Spinal cord (tissue), 4 donors: ENCODE results near the gene SPATA31A6. TPM values are rescaled to one million over a fixed set of nuclear protein-coding genes. Genes with fewer than 3 reads are reported as not detected.

ENCODE experiments used
- polyA plus RNA-seq, 2 donors: library from polyadenylated mRNA; unstranded; fragments of 120-200 nt; gene quantifications; one replicate each; pipeline ENCODE4 v1.2.1, GENCODE V29; 2013; ENCODE audit not compliant: insufficient read length in 2 of 2
- small RNA-seq: library from RNA; depleted of rRNA; stranded (forward); fragments of <200 nt; gene quantifications from one replicate; pipeline ENCODE3, GENCODE V24; 2014; ENCODE audit warnings: low replicate concordance
- total RNA-seq, 2 donors: library from RNA; depleted of rRNA in 1 of 2; stranded (reverse); fragments of 120-200 nt in 1 of 2; fragments of >200 nt in 1 of 2; gene quantifications; one replicate each; pipeline versions ENCODE4 v1.2.3 to v1.2.4, GENCODE V29; 2013 to 2014

SPATA31A6 gene
- total and polyA plus RNA-seq, 4 donors, result not detected

Small RNA genes within 50 kb of the gene (small RNA-seq; reads per million reads assigned to genes)
- gene AL445584.3, result not detected

Other genes with a start within 250 kb of the SPATA31A6 start
- 10 to 100 TPM; 22.4 to 44.6 TPM for gene CNTNAP3B, start 54.2 kb upstream of the SPATA31A6 start, total RNA-seq
- gene CNTNAP3B, start 54.2 kb upstream of the SPATA31A6 start, polyA plus RNA-seq, result 10 to 100 TPM; 19.1 to 30.0 TPM